ENCODE results near the gene TLCD3A. TPM values are rescaled to one million over a fixed set of nuclear protein-coding genes. Genes with fewer than 3 reads are reported as not detected.
"Not testable (repeated sequence)": the region's sequence is repeated elsewhere in the genome, so short reads cannot be mapped to it uniquely, and the experiment has no call there.

TLCD3A gene
- total RNA-seq, 2 donors from 2014 or later: 0.85 to 1.8 TPM

DNA sequence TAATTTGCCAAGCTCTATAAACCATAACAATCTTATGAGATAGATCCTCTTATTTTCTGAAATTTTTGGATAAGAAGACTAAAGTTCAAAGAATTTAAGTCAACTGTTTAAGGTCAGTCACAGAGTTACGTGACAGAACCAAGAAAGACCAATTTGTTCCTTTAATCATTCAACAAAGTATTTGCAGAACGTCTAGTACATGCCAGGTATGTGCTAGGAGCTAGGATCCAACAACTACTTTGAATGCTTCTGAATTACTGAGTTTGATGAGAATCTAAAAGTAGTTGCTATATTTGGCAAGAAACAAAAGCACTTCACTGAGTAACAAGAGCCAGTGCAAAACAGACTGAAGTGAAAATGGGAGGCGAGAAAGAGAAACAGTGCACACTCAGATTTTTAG, 34.7 kb downstream of the TLCD3A start:
- no peak for ATAC-seq
- no peak for DNase-seq
- Mint-ChIP-seq H3K4me1 (peaks cover 8% of the 10 kb centered on the region), H3K36me3 (ENCODE audit: low read depth) (peaks cover 18% of the 10 kb centered on the region), H3K27me3 (no peaks in the 10 kb centered on the region), H3K4me3 (no peak overlapping the region), H3K27ac (no peak overlapping the region)
- no peaks in the 10 kb centered on the region for H3K9me3 ChIP-seq (ENCODE audit: control insufficient read depth, low read length, poor library complexity, severe bottlenecking)

DNA sequence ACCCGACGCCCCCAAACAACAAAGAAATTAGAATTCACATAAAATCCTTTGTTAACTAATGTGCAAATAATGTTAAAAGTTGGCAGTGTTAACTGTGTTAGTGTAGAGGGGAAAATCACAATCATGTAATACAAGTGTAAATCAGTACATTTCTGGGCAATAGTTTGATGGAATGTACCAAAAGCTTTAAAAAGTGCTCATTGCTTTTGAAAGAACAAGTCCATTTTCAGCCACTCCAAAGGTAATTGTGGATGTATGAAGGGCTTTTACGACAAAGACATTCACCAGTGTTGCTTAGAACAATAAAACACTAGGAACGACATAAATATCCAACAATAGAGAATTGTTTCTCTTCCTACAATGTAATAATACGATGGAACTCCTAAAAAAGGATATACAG, 40.6 kb downstream of the TLCD3A start:
- peaks cover 11% of the 10 kb centered on the region for H3K36me3 Mint-ChIP-seq (ENCODE audit: low read depth)
- no peaks in the 10 kb centered on the region for H3K9me3 ChIP-seq (ENCODE audit: control insufficient read depth, low read length, poor library complexity, severe bottlenecking)
- peaks cover 13% of the 10 kb centered on the region for H3K4me1 Mint-ChIP-seq
- DNase-seq (no peak), ATAC-seq (no peak)
- H3K27ac Mint-ChIP-seq: peak overlapping the region; percentile 72
- H3K27me3 Mint-ChIP-seq: no peaks in the 10 kb centered on the region
- no peak overlapping the region for H3K4me3 Mint-ChIP-seq

DNA sequence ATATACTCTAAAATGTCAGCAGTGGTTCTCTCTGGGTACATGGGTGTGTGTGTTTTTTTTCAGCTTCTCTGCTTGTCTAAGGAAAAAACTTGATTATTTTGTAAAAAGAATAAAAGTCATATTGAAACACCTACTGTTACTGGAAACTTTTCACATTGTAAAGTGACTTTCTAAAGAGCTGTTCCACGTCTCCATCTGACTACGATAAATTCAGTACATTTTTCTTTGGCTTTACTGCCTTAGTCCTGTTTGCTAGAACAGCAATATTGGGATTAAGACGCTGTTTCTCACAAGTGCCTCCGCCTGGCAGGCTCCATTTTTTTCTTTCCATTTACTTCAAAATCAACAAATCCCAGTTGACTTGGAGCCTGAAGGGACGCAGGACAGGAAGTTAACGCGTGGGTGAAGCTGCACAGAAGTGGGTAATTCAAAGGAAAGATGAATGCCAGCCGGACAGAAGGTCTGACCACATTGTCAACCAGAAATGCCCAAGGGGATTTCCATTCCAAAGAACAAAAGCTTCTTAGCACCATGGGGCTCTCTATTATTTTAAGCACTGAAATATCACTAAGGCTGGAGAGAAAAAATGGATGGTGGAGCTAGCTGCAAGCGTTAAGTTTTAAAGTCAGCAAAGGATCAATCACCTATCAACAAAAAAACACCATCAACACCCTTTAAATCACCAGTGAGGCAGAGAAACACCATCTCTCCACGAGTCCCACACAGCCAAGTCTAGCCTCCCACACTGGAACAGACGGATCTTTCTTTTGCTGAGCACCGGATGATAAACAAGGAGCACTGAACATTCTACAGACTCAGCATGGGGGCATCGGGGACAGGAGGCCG, 41.3 kb downstream of the TLCD3A start:
- no peak overlapping the region for H3K4me3 Mint-ChIP-seq
- no peak for ATAC-seq
- H3K27ac Mint-ChIP-seq: peak overlapping the region; percentile 72
- no peaks in the 10 kb centered on the region for H3K9me3 ChIP-seq (ENCODE audit: control insufficient read depth, low read length, poor library complexity, severe bottlenecking)
- H3K36me3 Mint-ChIP-seq (ENCODE audit: low read depth): peaks cover 11% of the 10 kb centered on the region
- DNase-seq: no peak
- H3K4me1 Mint-ChIP-seq: peaks cover 13% of the 10 kb centered on the region
- no peaks in the 10 kb centered on the region for H3K27me3 Mint-ChIP-seq

DNA sequence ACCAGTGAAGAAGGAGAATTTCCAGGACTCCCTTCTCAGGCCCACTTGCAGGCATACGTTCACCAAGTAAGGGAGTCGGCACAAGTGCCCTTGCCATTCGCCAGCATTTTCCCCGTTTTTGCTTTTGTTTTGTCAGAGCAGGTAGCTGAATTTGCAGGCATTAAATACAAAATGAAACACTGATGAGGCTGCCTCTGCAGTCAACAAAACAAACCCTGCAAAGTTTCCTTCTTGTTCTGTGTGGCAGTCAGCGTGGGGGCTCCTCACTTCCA, 41.9 kb downstream of the TLCD3A start:
- no peaks in the 10 kb centered on the region for H3K9me3 ChIP-seq (ENCODE audit: control insufficient read depth, low read length, poor library complexity, severe bottlenecking)
- no peaks in the 10 kb centered on the region for H3K27me3 Mint-ChIP-seq
- ATAC-seq (no peak), DNase-seq (no peak)
- H3K4me1 Mint-ChIP-seq: peaks cover 13% of the 10 kb centered on the region
- H3K4me3 Mint-ChIP-seq: no peak overlapping the region
- peak overlapping the region; percentile 72 for H3K27ac Mint-ChIP-seq
- peaks cover 7% of the 10 kb centered on the region for H3K36me3 Mint-ChIP-seq (ENCODE audit: low read depth)

DNA sequence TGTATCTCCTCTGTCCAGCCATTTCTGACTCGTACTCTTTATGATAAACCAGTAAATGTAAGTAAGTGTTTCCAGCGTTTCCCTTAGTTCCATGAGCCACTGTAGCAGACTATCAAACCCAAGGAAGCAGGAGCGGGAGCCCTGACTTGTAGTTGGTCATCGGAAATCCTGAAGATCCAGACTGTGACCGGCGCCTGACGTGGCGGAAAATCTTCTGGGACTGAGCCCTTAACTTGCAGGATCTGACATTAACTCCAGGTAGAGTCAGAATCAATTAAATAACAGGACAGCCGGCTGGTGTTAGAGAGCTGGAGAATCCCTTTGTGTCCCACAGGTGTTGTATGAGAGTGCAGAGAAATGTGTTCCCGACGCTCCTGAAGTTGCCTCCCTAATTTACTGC, 45.7 kb downstream of the TLCD3A start:
- H3K4me3 Mint-ChIP-seq: no peak overlapping the region
- peaks cover 33% of the 10 kb centered on the region for H3K4me1 Mint-ChIP-seq
- DNase-seq (no peak), ATAC-seq (no peak)
- H3K27me3 Mint-ChIP-seq: no peaks in the 10 kb centered on the region
- no peaks in the 10 kb centered on the region for H3K9me3 ChIP-seq (ENCODE audit: control insufficient read depth, low read length, poor library complexity, severe bottlenecking)
- H3K27ac Mint-ChIP-seq: no peak overlapping the region
- H3K36me3 Mint-ChIP-seq (ENCODE audit: low read depth): peaks cover 7% of the 10 kb centered on the region

DNA sequence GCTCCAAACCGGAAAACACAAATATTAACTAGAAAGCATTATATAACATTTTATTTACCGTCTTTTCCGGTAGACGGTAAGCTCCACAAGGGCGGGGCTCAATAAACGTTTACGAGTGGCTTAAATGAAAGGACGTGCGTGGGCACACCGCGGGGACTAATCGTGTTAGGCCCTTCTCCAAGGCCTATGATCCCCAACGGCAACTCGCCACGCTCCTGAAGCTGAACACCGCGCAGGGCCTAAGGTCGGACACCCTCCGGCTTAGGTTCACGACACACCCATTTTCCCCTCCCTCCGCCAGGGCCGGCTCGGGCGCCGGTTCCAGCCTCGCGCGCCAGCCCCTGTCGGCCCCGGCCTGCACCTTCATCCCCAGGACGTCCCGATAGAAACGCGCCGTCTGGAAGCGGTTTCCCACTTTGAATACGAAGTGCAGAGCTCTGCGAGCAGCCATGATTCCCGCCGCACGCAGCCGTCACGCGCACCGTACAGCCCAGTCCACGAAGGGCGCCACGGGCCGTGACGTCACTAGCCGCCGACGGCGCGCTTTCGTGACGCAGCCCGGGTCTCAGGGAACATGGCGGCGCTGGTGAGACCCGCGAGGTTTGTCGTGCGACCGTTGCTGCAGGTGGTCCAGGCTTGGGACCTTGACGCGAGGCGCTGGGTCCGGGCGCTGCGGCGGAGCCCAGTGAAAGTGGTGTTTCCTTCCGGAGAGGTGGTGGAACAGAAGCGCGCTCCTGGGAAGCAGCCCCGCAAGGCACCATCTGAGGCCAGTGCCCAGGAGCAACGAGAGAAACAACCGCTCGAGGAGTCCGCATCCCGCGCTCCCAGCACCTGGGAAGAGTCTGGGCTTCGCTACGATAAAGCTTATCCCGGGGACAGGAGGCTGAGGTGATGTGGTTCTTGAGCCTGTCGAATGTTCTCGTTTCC, 49.7 kb downstream of the TLCD3A start, which contains the start of the genes GLOD4 and MRM3:
Gene GLOD4 (minus strand): TSS at position 476 of the 927 bp plus-strand sequence. CDS start 25 bp downstream, at position 451.
Gene MRM3 (plus strand): TSS at position 549 of the 927 bp plus-strand sequence. CDS start 26 bp downstream, at position 575.
- no peaks in the 10 kb centered on the region for H3K9me3 ChIP-seq (ENCODE audit: control insufficient read depth, low read length, poor library complexity, severe bottlenecking)
- peak; percentile 89 to 97 (median 90) for DNase-seq
- H3K27ac Mint-ChIP-seq: peak within 1 kb of the TSS; percentile 97
- H3K36me3 Mint-ChIP-seq (ENCODE audit: low read depth): no peaks in the 10 kb centered on the region
- H3K27me3 Mint-ChIP-seq: no peaks in the 10 kb centered on the region
- peak; percentile 92 for ATAC-seq
- H3K4me3 Mint-ChIP-seq: peak within 1 kb of the TSS; percentile 98
- H3K4me1 Mint-ChIP-seq: peaks cover 26% of the 10 kb centered on the region

DNA sequence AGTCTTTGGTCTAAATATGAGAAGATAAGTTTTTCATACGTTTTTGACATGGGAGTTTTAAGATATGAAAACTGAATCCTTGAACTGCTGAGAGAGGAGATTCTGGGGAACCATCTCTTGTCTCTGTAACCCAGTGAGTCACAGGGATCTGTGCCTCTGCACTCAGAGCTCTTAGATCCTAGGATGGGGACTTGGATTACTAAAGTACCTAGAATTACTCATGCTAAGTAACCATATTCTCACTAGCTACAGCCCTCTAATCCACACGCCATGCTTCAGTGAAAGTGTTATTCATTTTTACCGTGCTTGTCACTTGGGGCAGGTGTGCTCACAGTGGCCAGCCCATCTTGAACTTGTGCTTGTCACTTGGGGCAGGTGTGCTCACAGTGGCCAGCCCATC, 51.7 kb downstream of the TLCD3A start:
- no peak for DNase-seq
- peak overlapping the region; percentile 98 for H3K4me3 Mint-ChIP-seq
- no peaks in the 10 kb centered on the region for H3K9me3 ChIP-seq (ENCODE audit: control insufficient read depth, low read length, poor library complexity, severe bottlenecking)
- peaks cover 28% of the 10 kb centered on the region for H3K4me1 Mint-ChIP-seq
- H3K36me3 Mint-ChIP-seq (ENCODE audit: low read depth): no peaks in the 10 kb centered on the region
- H3K27ac Mint-ChIP-seq: no peak overlapping the region
- no peak for ATAC-seq
- H3K27me3 Mint-ChIP-seq: no peaks in the 10 kb centered on the region

DNA sequence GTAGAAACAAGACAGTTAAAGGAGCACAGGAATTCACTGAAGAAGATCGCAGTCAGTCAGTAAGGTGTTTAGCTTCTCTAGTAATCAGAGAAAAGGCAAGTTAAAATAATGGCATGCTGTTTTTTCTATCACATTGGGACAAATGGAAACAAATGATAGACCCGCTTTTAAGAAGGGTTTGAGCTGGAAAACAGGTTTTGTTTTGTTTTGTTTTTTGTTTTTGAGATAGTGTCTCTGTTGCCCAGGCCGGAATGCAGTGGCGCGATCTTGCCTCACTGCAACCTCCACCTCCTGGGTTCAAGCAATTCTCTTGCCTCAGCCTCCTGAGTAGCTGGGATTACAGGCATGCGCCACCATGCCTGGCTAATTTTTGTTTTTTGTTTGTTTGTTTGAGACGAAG, 53.5 kb downstream of the TLCD3A start:
- H3K4me1 Mint-ChIP-seq: peaks cover 24% of the 10 kb centered on the region
- not testable (repeated sequence) for H3K27me3 Mint-ChIP-seq; H3K9me3 ChIP-seq (ENCODE audit: control insufficient read depth, low read length, poor library complexity, severe bottlenecking); H3K4me3 Mint-ChIP-seq; ATAC-seq; H3K36me3 Mint-ChIP-seq (ENCODE audit: low read depth); DNase-seq; H3K27ac Mint-ChIP-seq

DNA sequence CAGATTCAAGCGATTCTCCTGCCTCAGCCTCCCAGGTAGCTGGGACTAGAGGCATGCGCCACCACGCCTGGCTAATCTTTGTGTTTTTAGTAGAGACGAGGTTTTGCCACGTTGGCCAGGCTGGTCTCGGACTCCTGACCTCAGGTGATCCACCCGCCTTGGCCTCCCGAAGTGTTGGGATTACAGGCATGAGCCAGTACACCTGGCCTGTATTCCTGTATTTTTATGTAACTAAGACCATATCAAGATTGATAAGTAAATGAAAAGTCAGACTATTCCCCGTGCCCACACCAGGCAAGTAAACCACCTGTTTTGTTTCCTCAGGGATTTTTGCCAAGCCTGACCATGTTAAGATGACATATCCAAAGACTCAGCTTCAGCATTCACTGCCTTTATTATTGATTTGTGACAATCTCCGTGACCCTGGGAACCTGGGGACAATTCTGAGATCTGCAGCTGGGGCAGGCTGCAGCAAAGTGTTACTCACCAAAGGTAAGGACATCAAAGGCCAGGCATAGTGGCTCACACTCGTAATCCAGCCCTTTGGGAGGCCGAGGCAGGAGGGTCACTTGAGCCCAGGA, 55.3 kb downstream of the TLCD3A start:
- Mint-ChIP-seq H3K4me3 (no peak overlapping the region), H3K27me3 (no peaks in the 10 kb centered on the region), H3K27ac (no peak overlapping the region), H3K36me3 (ENCODE audit: low read depth) (peaks cover 3% of the 10 kb centered on the region), H3K4me1 (peaks cover 13% of the 10 kb centered on the region)
- no peak for ATAC-seq
- no peak for DNase-seq
- no peaks in the 10 kb centered on the region for H3K9me3 ChIP-seq (ENCODE audit: control insufficient read depth, low read length, poor library complexity, severe bottlenecking)

DNA sequence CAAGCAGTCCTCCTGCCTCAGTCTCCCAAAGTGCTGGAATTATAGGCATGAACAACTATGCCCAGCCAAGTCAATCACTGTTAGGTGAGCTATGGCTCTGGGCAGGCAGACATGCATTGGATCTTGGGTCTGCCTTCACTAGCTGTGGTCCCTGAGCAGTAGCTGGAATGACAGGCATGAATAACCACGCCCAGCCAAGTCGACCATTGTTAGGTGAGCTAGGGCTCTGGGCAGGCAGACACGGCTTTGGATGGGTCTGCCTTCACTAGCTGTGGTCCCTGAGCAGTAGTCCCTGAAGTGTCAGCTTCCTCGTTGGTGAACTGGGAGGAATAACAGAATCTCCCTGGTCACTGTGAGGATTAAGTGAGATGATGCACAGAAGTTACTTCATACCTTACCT, 56.2 kb downstream of the TLCD3A start:
- Mint-ChIP-seq H3K36me3 (ENCODE audit: low read depth) (peaks cover 3% of the 10 kb centered on the region), H3K27me3 (no peaks in the 10 kb centered on the region), H3K27ac (no peak overlapping the region), H3K4me1 (peaks cover 10% of the 10 kb centered on the region), H3K4me3 (no peak overlapping the region)
- DNase-seq (no peak), ATAC-seq (no peak)
- no peaks in the 10 kb centered on the region for H3K9me3 ChIP-seq (ENCODE audit: control insufficient read depth, low read length, poor library complexity, severe bottlenecking)

DNA sequence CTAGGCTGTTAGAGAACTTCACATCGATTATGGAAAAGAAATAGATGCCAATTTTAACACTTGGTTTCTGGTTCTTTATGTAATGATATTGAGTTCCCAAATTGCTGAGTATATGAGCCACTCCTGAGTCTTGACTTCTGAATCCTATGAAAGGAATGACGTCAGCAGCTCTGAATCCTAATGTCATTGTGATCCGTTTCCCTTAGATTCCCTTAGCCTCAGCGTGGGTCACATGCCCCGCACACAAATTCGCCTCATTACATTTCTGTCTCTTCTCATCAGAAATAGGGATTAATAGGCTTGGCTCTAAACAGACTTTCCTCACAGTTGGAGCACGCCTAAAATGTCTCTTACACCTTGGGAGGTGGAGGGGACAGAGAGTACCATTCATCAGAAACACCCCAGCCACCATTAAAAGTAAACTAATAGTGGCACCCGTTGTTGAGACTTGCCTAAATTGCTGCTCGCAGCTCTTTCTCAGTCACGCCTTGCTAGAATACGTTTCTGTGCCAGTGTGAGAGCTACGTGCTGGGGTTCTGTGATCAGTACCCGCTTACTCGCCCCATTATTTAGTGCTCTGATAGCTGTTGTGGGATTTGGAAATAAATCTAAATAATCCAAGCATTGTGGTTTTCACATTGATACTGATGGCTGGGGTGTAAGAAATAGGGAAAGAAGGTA, 56.9 kb downstream of the TLCD3A start:
- Mint-ChIP-seq H3K27me3 (no peaks in the 10 kb centered on the region), H3K4me1 (peaks cover 7% of the 10 kb centered on the region), H3K4me3 (no peak overlapping the region), H3K27ac (no peak overlapping the region), H3K36me3 (ENCODE audit: low read depth) (peaks cover 3% of the 10 kb centered on the region)
- DNase-seq (no peak), ATAC-seq (no peak)
- no peaks in the 10 kb centered on the region for H3K9me3 ChIP-seq (ENCODE audit: control insufficient read depth, low read length, poor library complexity, severe bottlenecking)

DNA sequence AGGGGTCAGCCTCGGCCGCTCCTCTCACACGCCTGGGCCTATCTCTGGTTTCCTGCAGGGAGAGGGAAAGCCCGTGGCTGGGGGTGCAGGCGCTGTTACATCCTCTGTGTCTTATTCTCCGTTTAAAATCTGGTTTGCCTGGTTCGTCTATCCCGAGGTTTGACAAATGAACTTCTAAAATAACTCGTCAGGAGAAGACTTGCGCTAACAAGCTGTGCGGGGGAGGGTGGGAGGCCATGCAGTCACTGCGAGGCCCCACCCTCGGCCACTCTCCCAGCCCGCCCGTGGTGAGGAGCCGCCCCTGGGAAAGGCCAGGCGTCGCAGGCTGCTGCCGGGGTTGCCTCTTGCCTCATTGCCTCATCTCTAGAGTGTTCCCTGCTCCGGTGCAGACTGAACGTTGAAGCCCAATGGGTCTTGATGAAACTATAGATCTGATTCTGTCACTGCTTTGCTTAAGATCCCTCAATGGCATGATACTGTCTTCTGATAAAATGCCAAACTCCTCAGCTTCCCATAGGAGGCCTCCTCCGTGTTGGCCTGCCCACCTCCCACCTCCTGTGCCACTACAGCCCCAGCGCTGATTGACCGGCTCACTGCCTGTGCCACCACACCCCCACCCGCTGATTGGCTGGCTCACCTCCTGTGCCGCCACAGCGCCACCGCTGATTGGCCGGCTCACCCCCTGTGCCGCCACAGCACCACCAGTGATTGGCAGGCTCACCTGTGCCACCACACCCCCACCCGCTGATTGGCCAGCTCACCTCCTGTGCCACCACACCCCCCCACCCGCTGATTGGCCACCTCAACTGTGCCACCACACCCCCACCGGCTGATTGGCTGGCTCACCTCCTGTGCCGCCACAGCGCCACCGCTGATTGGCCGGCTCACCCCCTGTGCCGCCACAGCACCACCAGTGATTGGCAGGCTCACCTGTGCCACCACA, 57.8 kb downstream of the TLCD3A start:
- not testable (repeated sequence) for H3K27me3 Mint-ChIP-seq; ATAC-seq; H3K36me3 Mint-ChIP-seq (ENCODE audit: low read depth); H3K4me3 Mint-ChIP-seq; DNase-seq; H3K9me3 ChIP-seq (ENCODE audit: control insufficient read depth, low read length, poor library complexity, severe bottlenecking); H3K4me1 Mint-ChIP-seq
- peak overlapping the region; percentile 6 for H3K27ac Mint-ChIP-seq
